GM12874 (cell line): ENCODE data around the gene GNPDA1.

Experiments used
- TF ChIP-seq, protein P1 (sequence below): IDR thresholded peaks from 2 replicates; pipeline ENCODE4 v1.5.1; 2011; ENCODE audit warnings: low read depth, mild to moderate bottlenecking, control low read depth, low read length, moderate library complexity; ENCODE audit not compliant: insufficient read depth

The GNPDA1 gene

DNA sequence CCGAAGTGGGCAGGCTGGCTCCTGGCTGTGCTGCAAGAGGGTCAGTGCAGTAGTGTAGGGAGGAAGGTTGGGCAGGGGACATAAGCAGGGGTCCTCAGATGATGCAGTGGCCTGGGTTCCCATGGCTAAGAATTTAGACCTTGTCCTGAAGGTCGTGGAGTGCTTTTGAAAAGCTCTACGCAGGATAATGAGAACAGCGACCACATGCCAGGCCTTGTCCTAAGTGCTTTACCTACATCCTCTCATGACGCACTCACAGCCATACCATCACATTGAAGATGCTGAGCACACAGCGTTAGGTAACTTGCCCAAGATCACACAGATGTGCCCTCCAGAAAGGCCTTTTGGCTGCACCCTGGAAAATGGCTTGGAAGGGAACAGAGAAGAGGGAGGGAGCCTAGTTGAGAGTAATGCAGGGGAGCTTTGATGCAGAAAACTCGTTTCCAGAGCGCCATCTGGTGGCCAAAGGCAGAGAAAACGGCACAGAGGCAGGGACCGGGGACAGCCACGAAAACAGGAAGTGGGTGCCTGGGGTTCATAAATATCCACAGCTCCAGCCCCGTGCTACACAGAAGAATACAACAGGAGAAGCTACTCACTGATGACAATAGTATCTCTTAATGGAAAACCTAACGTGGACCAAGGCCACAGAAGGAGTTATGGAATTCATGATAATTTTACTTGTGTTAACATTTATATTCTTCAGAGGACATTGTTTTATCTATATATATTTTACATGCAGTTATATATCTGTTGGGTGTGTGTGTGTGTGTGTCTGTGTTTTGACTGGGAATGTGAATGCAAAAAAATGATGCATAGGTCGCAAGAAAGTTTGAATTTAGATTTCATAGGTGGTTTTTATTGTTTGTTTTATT is 52.1 kb downstream of the GNPDA1 start:
- TF ChIP-seq, protein P1, sequence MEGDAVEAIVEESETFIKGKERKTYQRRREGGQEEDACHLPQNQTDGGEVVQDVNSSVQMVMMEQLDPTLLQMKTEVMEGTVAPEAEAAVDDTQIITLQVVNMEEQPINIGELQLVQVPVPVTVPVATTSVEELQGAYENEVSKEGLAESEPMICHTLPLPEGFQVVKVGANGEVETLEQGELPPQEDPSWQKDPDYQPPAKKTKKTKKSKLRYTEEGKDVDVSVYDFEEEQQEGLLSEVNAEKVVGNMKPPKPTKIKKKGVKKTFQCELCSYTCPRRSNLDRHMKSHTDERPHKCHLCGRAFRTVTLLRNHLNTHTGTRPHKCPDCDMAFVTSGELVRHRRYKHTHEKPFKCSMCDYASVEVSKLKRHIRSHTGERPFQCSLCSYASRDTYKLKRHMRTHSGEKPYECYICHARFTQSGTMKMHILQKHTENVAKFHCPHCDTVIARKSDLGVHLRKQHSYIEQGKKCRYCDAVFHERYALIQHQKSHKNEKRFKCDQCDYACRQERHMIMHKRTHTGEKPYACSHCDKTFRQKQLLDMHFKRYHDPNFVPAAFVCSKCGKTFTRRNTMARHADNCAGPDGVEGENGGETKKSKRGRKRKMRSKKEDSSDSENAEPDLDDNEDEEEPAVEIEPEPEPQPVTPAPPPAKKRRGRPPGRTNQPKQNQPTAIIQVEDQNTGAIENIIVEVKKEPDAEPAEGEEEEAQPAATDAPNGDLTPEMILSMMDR, result peak; percentile 74

DNA sequence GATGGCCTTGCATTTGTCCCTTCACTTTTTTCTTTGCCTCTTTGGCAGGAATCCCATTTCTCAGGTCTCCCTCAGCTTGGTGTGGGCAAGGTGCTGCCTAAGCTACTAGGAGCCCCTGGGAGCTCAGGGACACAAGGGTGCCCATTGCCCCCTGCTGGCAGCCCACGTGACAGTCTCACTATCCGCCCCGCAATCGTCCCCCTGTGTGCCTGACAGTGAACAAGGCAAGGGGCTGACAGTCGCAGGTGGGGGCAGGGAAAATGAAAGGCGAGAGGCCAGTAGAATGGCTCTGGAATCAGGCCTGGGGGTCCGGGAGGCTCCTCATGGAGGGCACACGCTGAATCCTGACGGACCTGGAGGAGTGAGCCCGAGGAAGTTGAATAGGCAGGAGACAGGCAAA is 52.8 kb downstream of the GNPDA1 start:
- TF ChIP-seq, protein P1, result peak; percentile 38; the same call in 1 of the 2 replicates

DNA sequence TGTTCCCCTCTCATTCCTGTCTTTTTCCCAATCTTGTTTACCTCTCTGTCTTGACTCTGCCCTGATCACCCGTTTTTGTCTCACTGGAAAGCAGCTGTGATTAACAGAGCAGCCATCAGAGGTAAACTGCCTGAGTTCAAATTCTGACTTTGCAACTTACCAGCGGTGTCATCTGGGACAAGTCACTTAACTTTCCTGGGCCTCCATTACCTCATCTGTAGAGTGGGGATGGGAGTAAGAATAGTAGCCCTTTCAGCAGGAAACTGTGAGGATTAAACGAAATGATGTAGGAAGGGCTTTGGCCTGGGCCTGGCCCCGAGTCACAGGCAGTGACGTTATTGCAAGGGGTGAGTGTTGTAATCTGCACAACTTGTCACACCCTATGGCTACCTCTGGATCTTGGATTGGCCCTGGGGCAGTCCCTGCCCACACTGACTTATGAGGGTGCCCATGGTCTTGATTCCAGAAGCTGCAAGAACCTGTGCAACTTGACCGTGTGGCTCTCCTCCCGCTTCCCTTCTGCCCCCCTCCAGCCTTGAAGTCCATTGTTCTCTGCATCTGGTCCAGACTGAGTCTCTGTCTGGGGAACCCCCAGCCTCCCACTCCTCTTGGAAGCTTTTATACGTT is 54.2 kb downstream of the GNPDA1 start:
- TF ChIP-seq, protein P1, result no peak

DNA sequence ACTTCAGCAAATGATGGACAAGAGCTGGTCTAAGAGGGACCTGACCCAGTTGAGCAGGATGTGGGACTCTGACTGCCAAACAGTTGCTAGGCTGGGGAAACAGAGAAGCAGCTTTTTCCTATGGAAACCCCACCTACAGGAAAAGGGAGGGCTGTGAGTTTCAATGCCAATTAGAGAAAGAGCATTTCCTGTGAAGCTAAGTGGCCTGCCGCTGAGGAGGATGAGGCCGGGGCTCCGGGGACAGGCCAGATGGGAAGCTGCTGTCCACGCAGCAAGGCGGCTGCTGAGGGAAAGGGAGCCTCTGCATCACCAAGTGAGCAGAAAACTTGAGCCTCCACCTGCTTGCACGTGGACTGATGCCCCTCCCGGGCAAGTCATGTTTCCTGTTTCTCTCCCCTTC is 54.7 kb downstream of the GNPDA1 start, which contains the start of gene PCDH12:
TSS of gene PCDH12 (minus strand) at position 90 of the 400 bp plus-strand sequence. CDS start 351 bp downstream, outside the sequence.
- TF ChIP-seq, protein P1, result no peak

DNA sequence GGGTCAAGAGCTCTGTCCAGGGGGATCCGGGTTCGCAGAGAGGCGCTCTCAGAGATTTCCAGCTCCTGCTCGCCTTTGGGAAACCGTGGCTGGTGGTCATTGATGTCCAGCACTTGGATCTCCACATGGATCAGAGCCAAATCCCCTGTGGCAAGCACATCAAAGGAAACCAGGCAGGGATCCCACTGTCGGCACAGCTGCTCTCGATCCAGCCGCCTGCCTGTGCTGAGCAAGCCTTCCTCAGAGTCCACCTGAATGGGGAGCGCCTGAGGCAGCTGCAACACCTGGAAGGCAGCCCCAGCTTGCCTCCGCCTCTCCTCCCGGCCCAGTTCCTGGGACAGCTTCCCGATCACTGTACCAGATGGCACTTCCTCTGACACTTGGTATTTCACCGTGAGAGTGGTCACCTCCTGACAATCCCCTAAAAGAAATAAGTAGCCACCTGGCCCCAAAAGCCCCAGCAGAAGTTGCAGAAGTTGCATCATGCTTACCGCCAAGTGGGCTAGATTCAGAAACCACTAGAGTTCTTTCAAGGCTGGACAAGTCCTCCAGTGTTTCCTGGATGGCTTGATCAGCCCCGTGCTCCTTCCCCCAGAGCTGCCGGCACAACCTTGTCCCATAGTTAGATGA is 55.3 kb downstream of the GNPDA1 start:
- TF ChIP-seq, protein P1, result no peak

DNA sequence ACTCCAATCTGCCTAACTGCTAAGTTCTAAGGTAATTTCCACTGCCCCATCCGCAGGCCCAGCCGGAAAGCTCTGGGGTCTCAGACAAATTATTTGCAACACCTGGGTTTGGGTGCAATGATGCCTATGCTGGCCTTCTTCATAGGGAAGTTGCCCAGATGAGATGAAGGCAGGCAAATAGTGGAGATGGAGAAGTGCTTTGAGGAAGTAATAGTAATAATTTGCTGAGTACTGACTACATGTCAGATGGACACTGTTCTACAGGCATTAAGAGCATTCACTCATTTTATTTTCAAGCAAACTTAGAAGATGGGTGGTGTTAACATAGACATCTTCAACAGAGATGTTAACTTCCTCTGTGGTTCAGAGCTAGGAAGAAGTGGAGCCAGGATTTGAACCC is 58.6 kb downstream of the GNPDA1 start:
- TF ChIP-seq, protein P1, result no peak

DNA sequence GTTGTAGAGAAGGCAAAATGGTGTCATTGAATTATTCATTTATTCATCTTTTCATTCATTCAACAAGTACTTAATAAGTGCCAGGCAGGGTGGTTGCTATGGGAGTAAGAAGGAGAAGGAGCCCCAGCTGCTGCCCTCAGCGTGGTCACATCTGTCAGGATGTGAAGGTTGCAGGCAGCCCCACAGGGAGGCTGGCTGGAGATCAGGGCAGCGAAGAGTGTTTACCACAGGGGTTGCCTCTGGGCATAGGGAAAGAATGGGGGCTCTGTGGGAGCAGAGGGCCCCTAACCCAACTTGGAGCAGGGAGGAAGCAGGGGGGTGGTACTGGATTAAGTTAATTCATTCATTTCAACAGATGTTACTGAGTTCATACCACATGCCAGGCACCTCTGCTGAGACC is 60.8 kb downstream of the GNPDA1 start:
- TF ChIP-seq, protein P1, result no peak
